ENCODE data around the gene GDI1. TPM values are rescaled to one million over a fixed set of nuclear protein-coding genes. Genes with fewer than 3 reads are reported as not detected.

Gene GDI1
- total RNA-seq, 1 donor from 2014 or later = 152 TPM

DNA sequence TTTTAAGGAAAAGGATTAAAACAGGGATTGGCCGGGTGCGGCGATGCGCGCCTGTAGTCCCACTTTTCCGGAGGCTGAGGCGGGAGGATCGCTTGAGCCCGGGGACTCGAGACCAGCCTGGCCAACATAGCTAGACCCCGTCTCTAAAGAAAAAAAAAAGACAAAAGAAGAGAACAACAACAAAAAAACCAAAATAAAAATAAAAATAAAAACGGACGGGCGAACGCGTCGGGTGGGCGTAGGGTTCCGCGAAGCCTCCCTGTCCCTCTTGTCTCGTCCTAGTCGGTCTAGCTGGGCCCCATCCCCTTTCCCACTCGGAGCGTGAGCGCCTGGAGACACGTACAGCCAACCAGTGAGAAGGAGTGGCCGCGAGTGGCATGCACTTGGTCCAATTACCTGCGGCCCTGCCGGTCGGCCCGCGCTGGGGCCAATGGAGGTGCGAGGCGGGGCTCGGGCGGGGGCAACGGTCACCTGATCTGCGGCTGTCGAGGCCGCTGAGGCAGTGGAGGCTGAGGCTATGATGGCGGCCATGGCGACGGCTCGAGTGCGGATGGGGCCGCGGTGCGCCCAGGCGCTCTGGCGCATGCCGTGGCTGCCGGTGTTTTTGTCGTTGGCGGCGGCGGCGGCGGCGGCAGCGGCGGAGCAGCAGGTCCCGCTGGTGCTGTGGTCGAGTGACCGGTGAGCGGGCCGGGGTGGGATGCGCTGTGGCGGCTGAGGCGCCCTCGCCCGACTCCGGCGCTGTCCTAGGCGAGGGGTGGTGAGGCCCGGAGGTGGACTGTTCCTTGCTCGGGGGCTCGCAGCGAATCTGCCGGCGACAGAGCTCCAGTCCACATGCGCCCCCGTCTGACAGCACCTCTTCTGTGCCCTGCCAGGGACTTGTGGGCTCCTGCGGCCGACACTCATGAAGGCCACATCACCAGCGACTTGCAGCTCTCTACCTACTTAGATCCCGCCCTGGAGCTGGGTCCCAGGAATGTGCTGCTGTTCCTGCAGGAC, 8.5 kb upstream of the GDI1 start, which contains the start of gene ATP6AP1:
Gene ATP6AP1, plus strand, starts transcription at position 502 of the 996 bp plus-strand sequence. Its CDS starts 16 bp downstream, at position 518.
- Mint-ChIP-seq H3K36me3 (ENCODE audit: low read depth) (peaks cover 2% of the 10 kb centered on the region), H3K27me3 (ENCODE audit: low read depth) (no peaks in the 10 kb centered on the region), H3K27ac (ENCODE audit: unreplicated experiment) (peak within 1 kb of the TSS; percentile 65), H3K9me3 (ENCODE audit: low read depth) (no peaks in the 10 kb centered on the region), H3K4me1 (ENCODE audit: low read depth) (peaks cover 30% of the 10 kb centered on the region), H3K4me3 (ENCODE audit: unreplicated experiment) (peak within 1 kb of the TSS; percentile 75)
- peak; percentile 30 for TF ChIP-seq CTCF (IDR thresholded peaks at IDR 0.05)
- DNase-seq (ENCODE audit: low spot score) = no peak

GRCh38 chrX:154429711-154430110, 7.2 kb upstream of the GDI1 start:
- Mint-ChIP-seq H3K27me3 (ENCODE audit: low read depth) (no peaks in the 10 kb centered on the region), H3K36me3 (ENCODE audit: low read depth) (peaks cover 2% of the 10 kb centered on the region), H3K27ac (ENCODE audit: unreplicated experiment) (no peak overlapping the region), H3K9me3 (ENCODE audit: low read depth) (no peaks in the 10 kb centered on the region), H3K4me1 (ENCODE audit: low read depth) (peaks cover 30% of the 10 kb centered on the region), H3K4me3 (ENCODE audit: unreplicated experiment) (peak overlapping the region; percentile 75)
- TF ChIP-seq CTCF (IDR thresholded peaks at IDR 0.05) = no peak
- no peak for DNase-seq (ENCODE audit: low spot score)

DNA sequence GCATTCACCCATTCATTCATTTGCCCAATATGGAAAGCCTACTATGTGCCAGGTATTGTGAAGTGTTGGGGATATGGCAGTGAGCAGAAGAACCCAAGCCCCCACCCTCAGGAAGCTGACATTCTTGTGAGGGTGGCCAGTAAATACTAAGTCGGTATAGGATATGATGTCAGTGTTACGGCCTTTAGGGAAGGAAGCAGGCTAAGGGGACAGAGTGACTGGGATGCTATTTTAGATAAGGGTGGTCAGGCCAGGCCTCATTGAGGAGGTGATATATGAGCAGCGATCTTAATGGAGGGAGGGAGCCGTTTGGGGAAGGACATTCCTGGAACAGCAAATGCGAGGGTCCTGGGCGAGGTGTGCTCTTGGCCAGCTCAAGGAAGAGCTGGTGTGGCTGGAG, 6.5 kb upstream of the GDI1 start:
- H3K36me3 Mint-ChIP-seq (ENCODE audit: low read depth) = peaks cover 2% of the 10 kb centered on the region
- H3K27me3 Mint-ChIP-seq (ENCODE audit: low read depth) = no peaks in the 10 kb centered on the region

GRCh38 chrX:154430916-154431315, 6.0 kb upstream of the GDI1 start:
- Mint-ChIP-seq H3K27ac (ENCODE audit: unreplicated experiment) (no peak overlapping the region), H3K36me3 (ENCODE audit: low read depth) (peaks cover 2% of the 10 kb centered on the region), H3K4me1 (ENCODE audit: low read depth) (peaks cover 30% of the 10 kb centered on the region), H3K4me3 (ENCODE audit: unreplicated experiment) (no peak overlapping the region), H3K9me3 (ENCODE audit: low read depth) (no peaks in the 10 kb centered on the region), H3K27me3 (ENCODE audit: low read depth) (no peaks in the 10 kb centered on the region)
- DNase-seq (ENCODE audit: low spot score) = no peak
- no peak for TF ChIP-seq CTCF (IDR thresholded peaks at IDR 0.05)

More for the DNA sequence above, 6.5 kb upstream of the GDI1 start:
- DNase-seq (ENCODE audit: low spot score) = no peak
- Mint-ChIP-seq H3K27ac (ENCODE audit: unreplicated experiment) (no peak overlapping the region), H3K4me3 (ENCODE audit: unreplicated experiment) (no peak overlapping the region), H3K9me3 (ENCODE audit: low read depth) (no peaks in the 10 kb centered on the region), H3K4me1 (ENCODE audit: low read depth) (peaks cover 30% of the 10 kb centered on the region)
- TF ChIP-seq CTCF (IDR thresholded peaks at IDR 0.05) = no peak

- TF ChIP-seq CTCF (IDR thresholded peaks at IDR 0.05) = no peak
- H3K9me3 Mint-ChIP-seq (ENCODE audit: low read depth) = no peaks in the 10 kb centered on the region
Measured at GRCh38 chrX:154431341-154431740, 5.6 kb upstream of the GDI1 start.

More at GRCh38 chrX:154431341-154431740, 5.6 kb upstream of the GDI1 start:
- H3K36me3 Mint-ChIP-seq (ENCODE audit: low read depth) = peaks cover 2% of the 10 kb centered on the region
- H3K27me3 Mint-ChIP-seq (ENCODE audit: low read depth) = no peaks in the 10 kb centered on the region
- no peak overlapping the region for H3K4me3 Mint-ChIP-seq (ENCODE audit: unreplicated experiment)
- peaks cover 34% of the 10 kb centered on the region for H3K4me1 Mint-ChIP-seq (ENCODE audit: low read depth)
- no peak for DNase-seq (ENCODE audit: low spot score)
- H3K27ac Mint-ChIP-seq (ENCODE audit: unreplicated experiment) = no peak overlapping the region

Data from chondrocyte (in vitro differentiated cells).